ENCODE measurements around the gene POLR1A.

POLR1A gene

DNA sequence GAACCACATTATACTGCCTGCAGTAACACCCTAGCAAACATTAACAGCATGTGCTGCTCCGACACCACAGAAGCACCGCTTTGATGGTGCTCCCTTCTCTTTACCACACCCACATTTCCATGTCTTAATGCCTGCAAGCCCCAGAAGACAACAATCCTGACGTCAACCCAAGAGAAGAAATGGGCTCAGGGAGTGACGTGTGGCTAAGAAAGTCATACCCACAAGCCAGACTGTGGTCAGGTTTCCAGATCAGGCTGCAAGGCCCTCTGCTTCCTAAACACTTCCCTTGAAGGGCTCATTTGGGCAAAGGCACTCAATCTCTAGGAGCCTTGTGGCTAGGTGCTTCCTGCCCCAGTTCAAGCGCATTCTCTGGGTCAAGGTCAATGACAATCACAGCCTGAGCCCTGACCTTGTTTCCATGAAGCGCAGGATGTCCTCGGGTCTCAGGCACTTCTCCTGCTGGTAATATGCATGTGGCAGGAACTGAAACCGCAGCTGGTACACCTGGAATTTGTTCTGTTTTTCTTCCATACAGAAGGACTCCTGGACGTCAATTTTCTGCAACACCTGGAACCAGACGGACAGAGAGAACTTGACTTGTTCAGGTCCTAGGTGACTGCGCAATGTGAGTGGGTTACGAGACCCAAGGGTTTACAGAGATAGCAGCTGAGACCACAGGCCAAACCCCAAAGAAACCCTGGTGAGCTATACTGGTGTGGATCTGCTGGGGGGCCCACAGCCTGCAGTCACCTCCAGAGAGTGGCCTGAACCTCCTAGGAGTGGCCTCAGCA, 67.2 kb downstream of the POLR1A start:
- DNase-seq (ENCODE audit: low read depth in 2 of 2) = peak; percentile 36 to 60

DNA sequence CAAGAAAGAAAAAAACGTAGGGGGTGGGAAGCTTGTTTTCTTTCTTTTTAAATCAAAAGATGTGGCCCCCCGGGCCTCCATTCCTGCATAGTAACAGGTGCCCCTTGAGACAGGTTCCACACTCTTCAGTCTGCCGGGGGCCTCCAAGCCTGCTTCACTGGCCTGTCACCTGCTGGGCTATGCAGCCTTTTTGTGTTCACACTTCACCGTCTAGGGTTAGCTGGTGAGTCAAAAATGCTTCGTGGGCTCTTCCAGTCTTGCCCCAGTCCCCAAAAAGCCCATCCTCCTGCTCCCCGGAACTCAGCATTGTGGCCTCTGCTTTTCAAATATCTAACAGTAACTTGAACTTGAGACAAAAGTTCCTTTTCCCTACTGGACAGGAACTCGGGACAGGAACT, 67.9 kb downstream of the POLR1A start:
- DNase-seq (ENCODE audit: low read depth in 2 of 2) = no peak

DNA sequence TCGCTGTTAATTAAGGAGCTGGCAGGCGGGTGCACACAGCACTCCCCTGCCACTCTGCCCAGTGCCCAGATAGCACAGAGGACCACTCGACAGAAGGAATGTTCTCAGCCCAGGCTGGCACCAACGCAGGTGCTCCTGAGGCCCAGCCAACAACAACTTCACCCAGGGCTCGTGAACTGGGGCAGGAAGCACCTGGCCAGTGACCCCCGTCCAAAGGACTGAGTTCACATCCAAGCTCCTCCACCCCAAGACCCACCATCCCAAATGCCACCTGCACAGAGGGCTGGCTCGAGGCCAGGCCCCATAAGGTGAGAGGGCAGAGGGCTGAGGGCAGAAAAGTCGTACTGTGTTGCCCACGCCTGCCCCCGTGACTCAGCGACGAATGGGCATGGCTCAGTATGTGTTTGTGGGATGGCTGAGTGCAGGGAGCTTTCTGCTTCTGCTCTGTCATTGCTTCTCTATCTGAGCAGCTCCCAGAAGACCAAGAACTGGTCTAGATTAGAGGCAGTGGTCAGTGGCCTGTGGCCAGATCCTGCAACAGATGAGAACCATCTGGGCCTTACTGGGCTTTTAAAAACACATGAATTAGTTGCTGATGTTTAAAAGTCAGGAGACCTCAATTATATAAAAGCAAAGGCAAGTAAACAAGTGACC, 68.4 kb downstream of the POLR1A start:
- no peak for DNase-seq (ENCODE audit: low read depth in 2 of 2)

DNA sequence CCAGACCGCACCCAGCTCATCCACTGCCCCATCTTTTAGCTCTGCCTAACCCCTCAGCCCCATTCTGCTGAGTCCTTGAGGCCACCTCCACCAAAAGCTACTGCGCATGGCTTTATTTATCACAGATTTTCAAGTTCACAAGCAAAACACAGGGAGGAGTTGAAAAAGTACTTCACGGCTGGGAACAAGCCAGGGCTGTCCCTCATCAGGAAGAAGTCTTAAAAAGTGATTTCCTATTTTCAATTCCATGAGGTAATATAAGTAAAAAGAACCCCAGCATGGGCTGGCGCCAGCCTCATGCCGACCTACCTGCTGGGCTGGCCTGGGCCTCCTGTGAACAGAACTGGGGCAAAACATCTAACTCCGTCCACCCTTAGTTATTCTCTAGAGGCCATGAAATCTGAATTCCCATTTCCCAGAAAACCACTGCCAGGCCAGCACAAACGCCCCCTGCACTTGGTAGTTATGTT, 69.0 kb downstream of the POLR1A start:
- no peak for DNase-seq (ENCODE audit: low read depth in 2 of 2)

DNA sequence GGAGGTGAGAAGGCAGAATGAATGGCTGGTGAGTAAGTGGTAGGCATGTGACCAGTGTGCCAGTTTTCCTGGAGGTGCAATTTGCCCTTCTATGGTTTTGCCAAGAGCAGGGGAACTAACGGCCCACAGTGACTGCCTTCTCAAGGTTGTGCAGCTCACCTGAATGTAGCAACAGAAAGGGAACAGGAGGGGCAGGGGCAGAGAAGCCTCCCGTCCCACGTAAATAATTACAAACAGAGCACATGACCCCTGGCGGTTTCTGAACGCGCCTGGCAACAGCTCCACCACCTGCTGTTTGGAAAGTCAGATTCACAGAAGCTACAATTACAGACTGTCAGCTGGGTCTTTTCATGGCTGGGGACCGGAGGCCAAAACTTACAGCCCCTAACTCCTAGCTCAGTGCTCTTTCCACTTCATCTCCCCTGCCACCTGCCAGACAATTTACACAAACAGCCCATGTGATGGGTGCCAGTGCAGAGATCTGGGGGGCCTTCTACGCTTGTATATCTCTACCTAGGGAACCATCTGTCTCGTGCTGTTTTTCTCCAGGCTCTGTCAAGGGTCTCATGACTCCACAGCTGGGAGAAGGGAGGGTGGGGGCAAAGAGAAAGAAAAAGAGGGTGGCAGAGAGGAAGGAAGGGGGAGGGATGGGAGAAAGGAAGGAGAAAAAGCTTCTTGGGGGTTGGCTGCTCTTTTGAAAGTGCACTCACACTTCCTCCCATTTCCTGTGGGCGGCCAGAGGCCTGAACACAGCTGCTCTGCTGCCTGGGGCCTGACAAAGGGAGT, 69.6 kb downstream of the POLR1A start:
- peak in 1 of 2 donors; percentile 41 for DNase-seq (ENCODE audit: low read depth in 2 of 2)

DNA sequence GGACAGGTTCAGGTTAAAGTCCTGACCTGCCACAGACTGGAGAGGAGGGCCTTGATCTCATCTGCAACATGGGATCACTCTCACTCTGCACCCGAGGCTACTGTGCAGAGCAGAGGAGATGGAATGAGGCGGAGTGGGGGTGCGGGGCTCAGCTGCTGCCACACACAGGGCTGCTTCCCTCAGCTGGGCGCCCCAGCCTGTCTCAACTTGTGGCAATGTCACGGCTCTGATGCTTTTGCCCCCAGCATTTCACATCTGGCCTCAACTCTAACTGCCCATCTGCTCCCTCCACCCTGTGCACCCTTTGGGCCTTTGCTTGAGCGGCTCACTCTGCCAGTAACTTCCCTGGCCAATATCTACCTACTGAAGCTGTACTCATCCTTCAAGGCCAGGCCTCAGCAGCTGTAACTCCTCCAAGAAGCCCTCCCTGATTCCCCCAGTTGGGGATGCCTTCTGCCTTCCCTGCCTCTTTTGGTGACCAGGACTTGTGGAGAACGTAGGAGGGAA, 70.3 kb downstream of the POLR1A start:
- no peak for DNase-seq (ENCODE audit: low read depth in 2 of 2)

DNA sequence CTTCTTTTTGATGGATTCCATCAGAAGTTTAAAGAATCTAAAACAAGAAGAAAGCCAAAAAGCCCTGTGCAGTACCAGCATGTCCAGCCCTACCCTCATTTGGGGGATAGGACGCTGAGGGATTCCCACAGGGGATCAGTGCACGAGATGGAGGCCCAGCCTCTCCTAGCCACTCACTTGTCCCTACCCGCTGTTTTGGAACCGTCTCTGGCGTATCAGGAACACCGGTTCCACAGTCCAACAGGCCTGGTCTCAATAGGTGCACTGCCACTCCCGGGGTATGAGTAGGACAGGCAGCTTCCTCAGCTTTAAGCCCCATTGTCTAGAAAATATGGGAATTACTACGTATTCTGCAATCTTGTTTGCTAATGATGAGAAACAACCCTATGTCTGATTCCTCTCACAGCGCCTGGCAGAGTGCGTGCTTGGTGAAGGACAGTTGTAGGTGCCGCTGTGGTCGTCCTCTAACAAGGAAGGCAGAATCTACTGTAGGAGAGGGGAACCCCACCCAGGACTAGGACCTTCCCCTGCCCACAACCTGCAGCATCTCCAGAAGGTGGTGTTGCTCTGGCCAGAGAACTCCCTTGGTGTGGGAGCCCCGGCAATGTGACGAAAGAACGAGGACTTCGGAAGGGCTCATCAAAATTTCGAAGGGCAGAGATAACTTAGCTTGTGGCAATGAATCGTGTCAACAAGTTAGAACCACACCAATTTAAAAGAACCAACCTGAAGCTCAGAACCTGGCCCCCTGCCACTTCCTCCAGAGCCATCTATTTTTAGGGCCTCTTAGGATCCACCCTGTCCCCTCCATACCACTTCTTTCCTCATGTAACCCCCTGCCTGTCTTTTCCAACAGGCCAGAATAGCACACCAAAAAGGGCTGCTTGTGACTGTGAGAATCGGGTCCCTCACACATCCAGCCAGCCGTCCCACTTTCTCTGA, 71.7 kb downstream of the POLR1A start:
- DNase-seq (ENCODE audit: low read depth in 2 of 2) = no peak

DNA sequence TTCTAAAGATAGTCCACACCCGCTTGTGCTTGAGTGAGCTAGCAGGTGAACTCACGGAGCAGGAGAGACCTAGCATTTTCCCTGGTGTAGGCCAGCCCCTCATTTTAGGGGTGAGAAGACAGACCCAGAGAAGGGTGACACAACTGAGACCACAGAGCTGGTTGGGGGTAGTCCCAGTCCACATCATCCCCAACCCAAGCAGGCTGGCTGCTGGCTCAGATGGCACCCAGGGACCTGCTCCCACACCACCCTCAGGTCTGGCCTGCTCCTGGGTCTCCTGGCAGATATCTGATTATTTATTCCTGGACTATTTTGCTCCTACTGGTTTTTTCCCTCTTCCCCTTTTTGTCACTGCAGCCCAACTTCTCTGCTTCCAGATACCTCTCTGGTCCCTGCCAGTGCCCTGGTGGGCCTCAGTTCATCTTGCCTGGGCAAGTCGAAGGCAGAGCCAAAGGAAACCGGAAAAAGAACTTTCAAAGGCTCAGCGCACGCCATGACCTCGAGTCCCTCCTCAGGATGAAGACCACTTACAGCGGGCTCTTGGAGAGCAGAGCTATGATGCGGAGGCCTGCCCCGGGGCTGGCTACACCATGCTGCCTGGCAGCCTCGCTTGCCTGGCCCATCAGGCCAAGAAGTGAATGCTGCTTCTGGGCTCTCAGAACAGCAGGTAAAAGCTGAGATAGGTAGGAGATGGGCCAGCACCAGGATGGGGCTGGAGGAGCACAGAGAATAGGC, 72.7 kb downstream of the POLR1A start:
- no peak for DNase-seq (ENCODE audit: low read depth in 2 of 2)

DNA sequence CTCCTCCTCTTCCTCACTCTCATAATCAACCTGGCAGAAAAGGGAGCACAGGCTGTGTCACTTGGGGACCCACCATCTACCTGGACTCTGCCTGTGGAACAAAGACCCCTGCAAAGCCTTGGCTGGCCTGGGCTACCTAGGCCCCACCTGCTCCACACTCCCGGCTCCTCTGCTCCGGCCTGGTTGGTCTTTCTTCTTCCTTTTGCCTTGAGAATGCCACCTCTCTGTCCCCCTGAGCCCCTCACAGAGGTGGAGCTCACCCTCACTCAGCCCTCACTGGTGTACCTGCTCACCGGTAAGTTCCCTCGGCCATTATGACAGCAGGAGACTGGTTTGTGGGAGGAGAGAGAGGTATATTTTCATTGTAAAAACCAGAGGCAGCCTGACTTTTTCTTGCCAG, 74.1 kb downstream of the POLR1A start:
- DNase-seq (ENCODE audit: low read depth in 2 of 2) = no peak

DNA sequence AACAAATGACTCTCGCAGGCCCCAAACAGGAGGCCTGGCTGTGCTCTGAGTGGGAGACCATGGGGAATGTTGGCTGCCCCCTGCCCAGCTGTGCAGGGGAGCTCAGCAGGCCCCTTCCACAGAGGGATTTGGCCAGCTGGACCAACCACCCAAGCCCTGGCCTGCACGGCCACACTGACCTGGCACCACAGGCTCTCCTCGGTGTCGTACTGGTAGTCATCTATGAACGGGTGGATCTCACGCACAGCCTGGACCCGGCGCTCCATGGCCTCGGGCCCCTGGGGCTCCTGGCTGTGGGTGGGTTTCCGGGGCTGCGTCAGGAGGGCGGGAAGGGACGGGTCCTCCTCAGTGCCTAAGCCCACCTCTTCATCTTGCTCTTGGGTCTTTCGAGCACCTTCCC, 74.5 kb downstream of the POLR1A start:
- DNase-seq (ENCODE audit: low read depth in 2 of 2) = no peak

DNA sequence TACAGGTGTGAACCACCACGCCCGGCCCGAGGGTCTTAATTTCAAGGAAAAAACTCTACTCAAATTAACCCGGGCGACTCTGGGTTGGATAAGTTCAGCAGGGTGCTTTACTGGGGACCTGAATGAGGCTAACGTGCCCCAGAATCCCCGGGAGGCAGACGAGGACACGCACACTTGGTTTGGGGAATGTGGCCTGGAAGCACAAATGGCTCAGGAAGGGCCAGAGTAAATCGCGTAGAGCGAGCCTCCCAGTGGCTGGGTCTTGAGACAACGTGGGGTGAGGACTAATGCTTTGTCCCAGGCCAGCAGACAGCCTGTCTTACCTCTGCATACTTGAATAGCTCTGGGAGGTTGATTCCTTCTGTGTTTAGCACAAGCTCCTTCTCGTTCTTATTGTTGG, 75.8 kb downstream of the POLR1A start:
- no peak for DNase-seq (ENCODE audit: low read depth in 2 of 2)

DNA sequence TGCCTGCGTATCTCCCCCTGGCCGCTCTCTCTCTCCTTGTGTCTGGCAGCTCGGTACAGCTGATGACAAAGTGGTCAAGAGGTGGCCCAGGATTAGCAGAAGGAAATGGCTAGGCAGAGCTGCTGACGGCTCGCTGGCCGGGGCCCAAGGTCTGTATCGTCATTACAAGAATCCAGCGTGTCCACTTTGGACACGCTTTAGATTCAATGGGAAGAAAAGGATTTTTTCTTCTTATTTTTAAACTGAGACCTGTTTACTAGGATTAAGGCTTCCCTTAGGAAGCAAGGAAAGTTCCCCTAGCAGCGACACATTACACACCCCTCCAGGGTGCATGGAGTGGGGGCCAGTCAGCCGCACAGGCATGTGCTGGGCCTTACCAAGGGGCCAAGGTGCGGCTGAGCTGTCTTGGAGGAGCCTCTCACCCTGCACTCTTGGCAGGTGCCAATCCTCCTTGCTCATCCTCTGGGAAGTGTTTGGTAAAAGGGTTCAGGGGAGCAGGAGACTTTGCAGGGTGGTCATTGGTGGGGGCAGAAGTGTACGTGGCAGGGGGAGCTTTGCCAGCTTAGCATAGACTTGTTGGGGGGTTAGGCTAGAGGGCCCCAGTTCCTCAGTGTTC, 76.8 kb downstream of the POLR1A start:
- DNase-seq (ENCODE audit: low read depth in 2 of 2) = no peak

DNA sequence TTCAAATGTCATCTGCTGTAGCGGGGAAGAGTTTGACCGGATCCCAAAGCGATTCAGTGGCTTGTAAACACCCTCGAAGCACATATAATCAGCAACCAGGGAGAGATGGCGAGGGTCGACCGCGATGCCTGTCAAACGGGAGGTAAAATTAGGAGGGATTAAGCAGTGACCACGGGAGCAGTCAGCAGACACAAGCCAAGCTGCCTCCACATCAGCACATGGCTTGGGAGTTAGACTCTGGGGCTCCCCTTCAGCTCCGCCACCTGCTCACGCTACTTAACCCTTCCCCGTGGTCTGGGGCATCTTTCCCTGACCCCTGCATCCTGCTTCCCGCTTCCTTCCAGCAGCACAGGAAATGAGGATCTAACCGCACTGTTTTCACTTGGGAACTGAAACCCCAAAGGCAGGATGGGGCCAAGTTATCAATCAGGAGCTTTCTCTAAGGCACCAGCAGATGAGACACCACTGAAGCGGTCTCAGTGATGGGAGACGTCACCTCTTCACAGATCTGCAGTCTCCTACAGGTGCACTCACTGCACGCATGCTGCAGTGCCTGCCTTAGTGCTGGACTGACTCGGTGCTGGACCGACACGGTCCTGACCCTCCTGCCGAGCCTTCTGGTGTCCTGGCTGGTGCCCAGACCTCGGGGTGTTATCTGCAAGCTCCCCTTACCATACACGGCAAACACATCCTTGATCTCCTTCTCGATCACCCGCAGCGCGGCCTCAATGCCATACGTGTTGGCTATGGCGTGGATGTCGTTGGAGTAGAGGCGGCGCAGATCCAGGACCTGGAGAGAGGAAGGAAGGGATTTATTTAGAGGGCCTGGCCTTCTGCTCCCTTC, 77.5 kb downstream of the POLR1A start:
- no peak for DNase-seq (ENCODE audit: low read depth in 2 of 2)

DNA sequence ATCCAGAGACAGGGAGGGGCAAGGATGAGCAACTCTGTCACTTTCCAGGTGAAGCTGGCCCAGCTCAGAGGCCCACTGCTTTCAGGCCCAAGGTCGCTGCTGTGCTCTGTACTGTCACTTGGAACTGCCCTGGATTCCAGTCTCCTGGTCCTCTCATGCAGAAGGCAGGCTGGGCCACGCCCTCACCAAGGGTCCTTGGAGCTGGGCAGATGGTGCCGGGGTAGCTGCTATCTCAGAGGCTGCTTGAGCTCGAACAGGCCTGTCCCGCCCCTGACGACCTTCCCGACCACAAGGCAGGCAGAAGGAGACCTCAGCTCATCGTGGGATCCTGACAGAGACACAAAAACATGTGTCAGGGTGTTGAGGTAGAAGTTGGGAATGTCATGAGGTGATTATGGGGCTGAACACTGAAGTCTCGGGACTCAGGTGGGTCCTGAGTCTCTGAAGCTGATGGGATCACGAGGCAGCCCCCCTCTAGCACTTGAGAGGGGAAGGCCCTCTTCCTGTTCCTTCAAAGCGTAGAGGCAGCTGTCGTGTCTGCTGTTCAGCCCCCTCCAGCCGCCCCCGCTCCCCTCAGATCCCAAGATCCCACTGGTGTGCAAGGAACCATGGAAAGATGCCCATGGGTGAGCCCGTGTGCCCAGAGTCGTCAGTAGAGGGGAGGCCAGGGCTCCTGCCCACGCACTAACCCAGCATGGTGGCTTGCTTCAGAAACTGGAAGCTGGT, 78.3 kb downstream of the POLR1A start:
- no peak for DNase-seq (ENCODE audit: low read depth in 2 of 2)

DNA sequence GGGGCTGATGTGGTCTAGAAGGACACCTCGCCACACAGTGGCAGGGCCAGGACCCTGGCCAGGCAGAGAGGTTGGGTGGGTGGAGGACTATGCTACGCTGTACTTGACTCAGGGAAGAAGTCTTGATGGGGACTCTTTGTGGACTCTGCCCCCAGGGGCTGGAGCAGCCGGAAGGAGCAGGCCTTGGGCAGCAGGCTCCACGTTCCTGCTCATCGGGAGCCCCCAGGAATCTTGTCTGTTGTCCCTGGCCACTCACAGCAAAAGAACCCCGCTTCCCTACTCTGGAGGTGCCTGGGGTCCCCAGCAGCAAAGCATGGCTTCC, 79.0 kb downstream of the POLR1A start:
- no peak for DNase-seq (ENCODE audit: low read depth in 2 of 2)

DNA sequence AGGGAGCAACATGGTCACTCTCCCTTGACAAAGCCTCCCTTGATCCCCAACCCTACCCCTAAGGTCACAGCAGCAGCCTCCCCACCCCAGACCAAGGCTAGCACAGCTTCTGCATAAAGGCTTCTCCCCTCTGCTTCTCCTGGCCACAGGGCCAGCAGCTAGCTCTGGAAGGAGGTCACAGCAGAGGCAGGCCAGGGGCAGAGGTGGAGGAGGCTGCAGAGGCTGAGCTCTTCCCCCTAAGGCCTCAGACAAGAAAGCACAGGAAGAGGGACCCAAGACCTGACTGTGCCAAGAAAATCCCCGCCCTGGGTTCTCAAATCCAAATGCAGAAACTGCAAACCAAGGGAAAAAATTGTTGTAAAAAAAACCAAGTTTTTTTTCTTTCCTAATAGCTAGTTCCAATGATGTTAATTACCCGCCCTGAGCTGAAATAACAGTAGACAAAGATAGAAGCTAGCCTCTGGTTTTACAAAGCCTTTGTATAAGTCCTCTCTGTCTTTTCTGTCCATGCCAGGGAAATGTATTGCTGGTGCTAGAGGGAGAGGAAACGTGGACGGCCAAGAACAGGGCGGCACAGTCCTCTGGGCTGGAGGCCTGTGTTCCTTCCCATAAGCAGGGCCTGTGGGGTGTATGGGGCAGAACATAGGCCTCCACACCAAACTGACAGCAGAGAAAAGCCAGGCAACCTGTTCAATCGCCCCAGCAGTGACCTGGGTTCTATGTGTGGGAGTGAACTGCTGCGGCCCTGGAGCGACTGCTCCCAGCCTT, 79.5 kb downstream of the POLR1A start:
- no peak for DNase-seq (ENCODE audit: low read depth in 2 of 2)

DNA sequence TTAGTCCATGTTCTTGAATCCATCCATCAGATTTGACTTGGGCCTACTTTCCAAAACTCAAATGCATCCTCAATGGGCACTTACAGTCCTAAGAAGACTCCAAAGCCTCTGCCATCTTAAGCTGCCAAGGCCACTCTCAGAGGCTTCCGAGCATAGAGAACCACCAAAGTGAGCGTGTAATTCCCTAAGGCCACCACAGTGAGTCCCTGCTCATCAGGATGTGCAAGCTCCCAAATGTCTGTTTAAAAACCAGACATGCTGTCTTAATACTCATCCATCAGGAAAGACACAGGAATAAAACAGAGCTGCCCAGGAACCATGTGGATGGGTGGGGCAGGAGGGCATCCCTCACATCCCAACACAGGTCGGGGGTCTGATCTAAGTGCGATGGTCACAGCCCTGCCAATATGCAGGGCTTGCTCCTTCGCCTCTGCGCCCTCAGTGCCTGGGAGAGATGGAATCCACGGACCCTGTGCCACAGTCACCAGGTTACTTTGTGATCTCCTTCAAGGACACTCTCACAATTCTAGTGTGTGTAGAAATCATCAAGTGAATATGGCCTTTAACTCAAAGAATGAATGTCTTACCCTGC, 80.4 kb downstream of the POLR1A start:
- DNase-seq (ENCODE audit: low read depth in 2 of 2) = no peak

DNA sequence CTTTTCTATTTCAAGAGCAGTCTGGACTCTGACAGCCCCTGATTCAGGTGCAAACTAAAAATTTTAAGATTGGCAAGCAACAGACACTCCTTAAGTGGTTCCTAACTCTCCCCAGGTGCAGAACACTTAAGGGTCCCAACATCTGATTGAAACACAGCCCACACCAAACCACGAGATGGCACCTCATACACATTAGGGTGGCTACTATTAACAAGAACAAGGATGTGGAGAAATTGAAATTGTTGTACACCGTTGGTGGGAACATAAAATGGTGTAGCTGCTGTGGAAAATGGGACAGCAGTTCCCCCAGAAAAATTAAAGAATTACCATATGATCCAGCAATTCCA, 82.3 kb downstream of the POLR1A start:
- DNase-seq (ENCODE audit: low read depth in 2 of 2) = no peak

Measured in stimulated activated CD8-positive, alpha-beta memory T cell treated with anti-CD3 and anti-CD28 coated beads, Interleukin-7, amount 100 ng/mL, for 1 hour (primary cell).